ENCODE measurements around the gene EXOSC5. TPM values are rescaled to one million over a fixed set of nuclear protein-coding genes. Genes with fewer than 3 reads are reported as not detected.
A peak's percentile ranks its signal among the peaks of the same experiment; 100 is the strongest.

The EXOSC5 gene
- total RNA-seq, 2 experiments from 2014 or later, result 40.0 to 55.8 TPM

GRCh38 chr19:41443813-41444455 lies 46.8 kb upstream of the EXOSC5 start:
- intact Hi-C loops (cut with micrococcal nuclease; ENCODE audit: unreplicated experiment), result loop anchor here (5.0 kb wide), 1 partner anchor 182 kb away; the partner anchor contains the start of gene HNRNPUL1
- peaks cover 22% of the 10 kb centered on the region for H3K4me1 ChIP-seq (ENCODE audit: insufficient read depth, low read length, poor library complexity, severe bottlenecking)
- ChIA-PET POLR2A (interaction anchor here (0.6 kb wide), 1 partner anchor 24 kb away, joined by 3 read pairs; no protein-coding TSS in a partner anchor), CTCF (ENCODE audit: unreplicated experiment) (no interaction called here)
- no peaks in the 10 kb centered on the region for H4K20me1 ChIP-seq (ENCODE audit: insufficient read depth, low read length)
- H3K4me3 ChIP-seq (ENCODE audit: low read depth, low read length, poor library complexity, severe bottlenecking), result no peak overlapping the region
- no peaks in the 10 kb centered on the region for H3K36me3 ChIP-seq (ENCODE audit: insufficient read depth, low read length)
- no peak overlapping the region for H3K4me2 ChIP-seq (ENCODE audit: low read length)
- H3K79me2 ChIP-seq (ENCODE audit: insufficient read depth, low read depth, low read length), result peaks cover 4% of the 10 kb centered on the region; the same call in 1 of the 2 replicates
- no TSS peak for BruUV-seq (replicated peaks)
- H3K9me2 ChIP-seq (ENCODE audit: insufficient read depth, low read length), result no peaks in the 10 kb centered on the region
- DNase-seq (ENCODE audit: low spot score), result no peak
- 0 out of 2 replicates have a peak overlapping the region, but pooled peaks have one; percentile 40 for H2AFZ ChIP-seq (ENCODE audit: low read length)
- H3K27ac ChIP-seq (ENCODE audit: low read depth, low read length, poor library complexity, severe bottlenecking), result no peak overlapping the region
- no peak for TF ChIP-seq EZH2phosphoT487 (IDR thresholded peaks at IDR 0.05; ENCODE audit: borderline replicate concordance, low read depth, low read length)
- TF ChIP-seq CTCF (conservative IDR thresholded peaks at IDR 0.05; ENCODE audit: low read length), result no peak
- H3K9me3 ChIP-seq (ENCODE audit: low read length), result no peaks in the 10 kb centered on the region

GRCh38 chr19:41442473-41443355 lies 45.6 kb upstream of the EXOSC5 start, which contains the start of gene ERICH4:
Gene ERICH4, plus strand, starts transcription at chr19:41443156. Its CDS starts 14 bp downstream, at chr19:41443170.
- TF ChIP-seq CTCF (conservative IDR thresholded peaks at IDR 0.05; ENCODE audit: low read length) (no peak), EZH2phosphoT487 (IDR thresholded peaks at IDR 0.05; ENCODE audit: borderline replicate concordance, low read depth, low read length) (no peak)
- H3K4me3 ChIP-seq (ENCODE audit: low read depth, low read length, poor library complexity, severe bottlenecking), result no peak within 1 kb of the TSS
- no peak within 1 kb of the TSS for H3K4me2 ChIP-seq (ENCODE audit: low read length)
- CTCF ChIA-PET (ENCODE audit: unreplicated experiment), result interaction anchor here (0.6 kb wide), 1 partner anchor 1519 kb away, joined by 3 read pairs; no protein-coding TSS in a partner anchor
- DNase-seq (ENCODE audit: low spot score), result no peak
- H3K9me3 ChIP-seq (ENCODE audit: low read length), result no peaks in the 10 kb centered on the region
- H2AFZ ChIP-seq (ENCODE audit: low read length), result peak within 1 kb of the TSS; percentile 40; the same call in 1 of the 2 replicates
- BruUV-seq (replicated peaks), result no TSS peak
- POLR2A ChIA-PET, result no interaction called here
- peaks cover 26% of the 10 kb centered on the region for H3K4me1 ChIP-seq (ENCODE audit: insufficient read depth, low read length, poor library complexity, severe bottlenecking)
- peaks cover 5% of the 10 kb centered on the region; the same call in 1 of the 2 replicates for H3K36me3 ChIP-seq (ENCODE audit: insufficient read depth, low read length)
- no peak within 1 kb of the TSS for H3K27ac ChIP-seq (ENCODE audit: low read depth, low read length, poor library complexity, severe bottlenecking)
- peaks cover 16% of the 10 kb centered on the region; the same call in 1 of the 2 replicates for H3K79me2 ChIP-seq (ENCODE audit: insufficient read depth, low read depth, low read length)
- no peaks in the 10 kb centered on the region for H4K20me1 ChIP-seq (ENCODE audit: insufficient read depth, low read length)
- H3K9me2 ChIP-seq (ENCODE audit: insufficient read depth, low read length), result no peaks in the 10 kb centered on the region
- intact Hi-C loops (cut with micrococcal nuclease; ENCODE audit: unreplicated experiment), result loop anchor here (5.0 kb wide), 1 partner anchor 180 kb away; the partner anchor contains the start of gene HNRNPUL1
